ENCODE data around the gene CCNY.

- TF ChIP-seq CTCF (IDR thresholded peaks at IDR 0.05): no peak
- TF ChIP-seq ZFX (IDR thresholded peaks at IDR 0.05; ENCODE audit: borderline replicate concordance): no peak
Observed at GRCh38 chr10:35568483-35569015, 232.2 kb downstream of the CCNY start.
